ENCODE measurements around the gene NTRK1.
"Not testable (repeated sequence)": the region's sequence is repeated elsewhere in the genome, so short reads cannot be mapped to it uniquely, and the experiment has no call there.

NTRK1 gene

DNA sequence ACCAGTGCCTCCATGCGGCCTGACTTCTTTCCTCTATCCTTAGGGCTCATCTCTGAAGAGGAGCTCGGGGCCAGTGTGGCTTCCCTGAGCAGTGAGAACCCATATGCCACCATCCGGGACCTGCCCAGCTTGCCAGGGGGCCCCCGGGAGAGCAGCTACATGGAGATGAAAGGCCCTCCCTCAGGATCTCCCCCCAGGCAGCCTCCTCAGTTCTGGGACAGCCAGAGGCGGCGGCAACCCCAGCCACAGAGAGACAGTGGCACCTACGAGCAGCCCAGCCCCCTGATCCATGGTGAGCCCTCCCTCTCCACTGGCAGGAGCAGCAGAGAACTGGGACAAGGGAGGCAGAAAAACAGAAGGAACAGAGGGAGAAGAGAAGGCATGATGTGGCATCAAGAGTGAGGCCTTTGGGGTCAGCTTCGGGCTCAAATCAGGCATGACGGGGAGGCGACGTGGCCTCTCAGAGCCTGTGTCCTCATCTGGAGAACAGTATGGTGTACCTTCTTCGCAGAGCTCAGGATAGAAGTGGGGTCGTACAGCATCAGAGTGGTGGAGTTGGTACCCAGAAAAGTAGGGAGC lies 53.2 kb downstream of the NTRK1 start:
- DNase-seq (ENCODE audit: low spot score): no peak

DNA sequence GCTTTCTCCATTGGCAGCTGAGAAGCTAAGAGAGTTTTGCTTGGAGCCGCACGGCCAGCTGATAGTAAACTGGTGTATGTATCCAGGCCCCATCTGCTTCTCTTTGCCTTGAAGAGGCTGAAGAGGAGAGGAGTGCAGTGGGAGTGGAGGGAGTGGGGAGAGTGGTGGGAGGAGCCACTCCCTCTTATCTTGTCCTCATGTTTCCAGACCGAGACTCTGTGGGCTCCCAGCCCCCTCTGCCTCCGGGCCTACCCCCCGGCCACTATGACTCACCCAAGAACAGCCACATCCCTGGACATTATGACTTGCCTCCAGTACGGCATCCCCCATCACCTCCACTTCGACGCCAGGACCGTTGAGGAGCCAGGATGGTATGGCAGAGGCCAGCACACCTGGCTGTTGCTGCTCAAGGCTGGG lies 53.8 kb downstream of the NTRK1 start:
- DNase-seq (ENCODE audit: low spot score): no peak

GRCh38 chr1:156920233-156921052 lies 59.8 kb downstream of the NTRK1 start, which contains the start of gene LRRC71:
Gene LRRC71, plus strand, starts transcription at chr1:156920632. Its CDS starts 172 bp downstream, at chr1:156920804.
- DNase-seq (ENCODE audit: low spot score): peak; percentile 67

- DNase-seq (ENCODE audit: low spot score): no peak
Measured at GRCh38 chr1:156921053-156921529, 60.4 kb downstream of the NTRK1 start.

- no peak for DNase-seq (ENCODE audit: low spot score)
Measured at GRCh38 chr1:156922986-156923669, 62.5 kb downstream of the NTRK1 start.

GRCh38 chr1:156923670-156924477 lies 63.2 kb downstream of the NTRK1 start:
- no peak for DNase-seq (ENCODE audit: low spot score)

DNA sequence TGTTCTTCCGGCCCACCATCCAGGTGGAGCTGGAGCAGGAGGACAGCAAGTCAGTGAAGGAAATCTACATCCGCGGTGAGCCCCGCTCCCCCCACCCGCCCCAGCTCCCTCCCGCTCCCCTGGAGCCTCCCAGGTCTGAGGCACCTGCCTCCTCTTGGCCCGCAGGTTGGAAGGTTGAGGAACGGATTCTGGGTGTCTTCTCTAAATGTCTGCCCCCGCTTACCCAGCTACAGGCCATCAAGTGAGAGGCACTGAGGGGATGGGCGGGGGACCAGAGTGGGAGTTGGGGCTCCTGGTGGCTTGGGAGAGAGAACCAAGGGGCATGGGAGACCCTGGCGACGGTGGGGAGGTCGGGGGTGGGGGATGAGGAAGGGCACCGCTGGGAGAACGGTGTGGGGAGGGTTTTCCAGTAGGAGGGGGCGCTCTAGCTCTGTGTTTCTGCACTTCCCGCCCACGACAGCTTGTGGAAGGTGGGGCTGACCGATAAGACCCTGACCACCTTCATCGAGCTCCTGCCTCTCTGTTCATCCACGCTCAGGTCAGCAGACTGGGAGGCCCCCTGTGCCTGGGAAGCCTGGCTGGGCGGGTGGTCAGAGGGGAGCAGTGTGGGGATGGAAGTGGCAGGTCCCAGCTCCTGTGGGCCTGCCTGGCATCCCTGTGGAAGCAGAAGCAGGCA lies 64.0 kb downstream of the NTRK1 start:
- no peak for DNase-seq (ENCODE audit: low spot score)

DNA sequence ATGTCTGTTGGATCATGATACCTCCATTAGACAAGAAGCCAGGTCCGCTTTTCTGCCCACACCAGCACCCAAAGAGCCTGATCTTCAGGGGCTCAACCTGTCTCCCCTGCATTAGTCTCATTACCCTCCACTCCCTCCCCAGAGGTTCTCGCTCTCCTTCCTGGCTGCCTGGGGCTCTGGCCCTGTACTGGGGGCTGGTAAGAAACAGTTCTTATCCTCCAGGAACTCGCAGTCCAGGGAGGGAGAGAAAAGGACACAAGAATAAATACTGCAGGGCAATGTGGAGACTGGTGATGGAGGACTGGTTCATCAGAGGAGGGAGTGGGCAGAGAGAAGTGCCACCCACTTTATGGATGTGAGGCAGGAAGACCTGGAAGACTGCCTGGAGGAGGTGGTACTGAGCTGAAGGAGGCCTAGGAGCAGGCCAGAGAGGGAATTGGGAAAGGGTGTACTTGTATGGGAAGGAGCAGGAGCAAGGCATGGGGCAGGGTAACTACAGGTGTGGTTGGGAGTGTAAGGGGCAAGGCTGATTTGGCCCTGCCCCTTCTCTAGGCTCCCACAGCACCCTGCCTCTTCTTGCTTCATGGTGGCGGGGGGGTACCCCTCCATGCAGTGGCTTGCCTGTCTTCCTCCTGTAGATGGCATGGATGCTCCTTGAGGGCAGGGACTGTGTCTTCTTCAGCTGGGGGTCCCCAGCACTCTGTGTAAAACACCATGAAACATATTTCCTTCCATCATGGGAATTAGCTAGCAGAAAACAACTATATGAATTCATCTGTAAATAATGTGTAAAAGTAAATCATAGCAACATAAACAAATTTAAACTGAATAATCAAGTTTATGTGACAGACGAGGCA lies 64.7 kb downstream of the NTRK1 start:
- DNase-seq (ENCODE audit: low spot score): no peak

DNA sequence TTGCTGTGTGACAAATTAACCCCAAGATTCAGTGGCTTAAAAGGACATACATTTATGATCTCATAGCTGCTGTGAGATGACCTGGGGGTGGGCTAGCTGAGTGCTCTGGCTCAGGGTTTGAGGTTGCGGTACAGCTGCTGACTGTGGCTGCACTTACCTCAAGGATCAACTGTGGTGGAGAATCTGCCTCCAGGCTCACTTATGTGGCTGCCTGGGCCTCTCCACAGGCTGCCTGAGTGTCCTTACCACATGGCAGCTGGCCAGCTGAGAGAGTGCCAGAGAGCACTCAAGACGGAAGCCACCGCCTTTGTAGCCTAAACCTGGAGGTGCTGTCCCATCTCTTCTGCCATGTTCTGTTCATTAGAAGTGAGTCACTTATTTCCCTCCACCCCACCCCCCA lies 65.5 kb downstream of the NTRK1 start:
- no peak for DNase-seq (ENCODE audit: low spot score)

- DNase-seq (ENCODE audit: low spot score): not testable (repeated sequence)
Measured at GRCh38 chr1:156926695-156927094, 66.0 kb downstream of the NTRK1 start.

DNA sequence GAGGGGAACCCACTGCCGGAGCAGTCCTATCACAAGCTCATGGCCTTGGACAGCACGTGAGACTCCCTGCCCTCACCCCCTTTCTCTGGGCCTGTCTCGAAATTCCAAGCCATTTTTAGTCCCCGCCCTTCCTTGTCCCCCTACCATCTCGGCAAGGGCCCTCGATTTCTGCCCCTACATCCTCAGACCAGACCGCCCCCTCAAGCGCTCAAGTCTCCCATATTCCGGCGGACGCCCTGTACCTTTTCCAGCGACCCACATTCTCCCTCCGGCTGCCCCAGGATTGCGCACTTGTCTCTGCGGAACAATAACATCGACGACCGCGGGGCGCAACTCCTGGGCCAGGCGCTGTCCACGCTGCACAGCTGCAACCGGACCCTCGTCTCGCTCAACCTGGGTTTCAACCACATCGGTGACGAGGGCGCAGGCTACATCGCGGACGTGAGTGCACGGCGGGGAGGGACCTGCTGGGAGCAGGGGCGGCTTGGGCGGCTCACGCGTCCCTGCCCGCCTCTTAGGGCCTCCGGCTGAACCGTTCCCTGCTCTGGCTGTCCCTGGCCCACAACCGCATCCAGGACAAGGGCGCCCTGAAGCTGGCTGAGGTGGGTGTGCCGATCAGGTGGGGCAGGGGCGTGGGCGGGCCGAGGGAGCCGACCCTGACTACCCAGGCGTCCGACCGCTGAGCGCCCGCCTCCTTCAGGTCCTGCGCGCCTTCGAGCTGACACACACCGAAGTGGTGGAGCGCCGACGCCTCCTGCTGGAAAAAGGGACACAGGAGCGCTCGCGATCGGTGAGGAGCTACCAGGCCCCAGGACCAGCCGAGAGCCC lies 66.8 kb downstream of the NTRK1 start:
- DNase-seq (ENCODE audit: low spot score): peak; percentile 44

- DNase-seq (ENCODE audit: low spot score): no peak
Measured at GRCh38 chr1:156928043-156928602, 67.5 kb downstream of the NTRK1 start.

GRCh38 chr1:156929596-156930238 lies 69.1 kb downstream of the NTRK1 start:
- no peak for DNase-seq (ENCODE audit: low spot score)

DNA sequence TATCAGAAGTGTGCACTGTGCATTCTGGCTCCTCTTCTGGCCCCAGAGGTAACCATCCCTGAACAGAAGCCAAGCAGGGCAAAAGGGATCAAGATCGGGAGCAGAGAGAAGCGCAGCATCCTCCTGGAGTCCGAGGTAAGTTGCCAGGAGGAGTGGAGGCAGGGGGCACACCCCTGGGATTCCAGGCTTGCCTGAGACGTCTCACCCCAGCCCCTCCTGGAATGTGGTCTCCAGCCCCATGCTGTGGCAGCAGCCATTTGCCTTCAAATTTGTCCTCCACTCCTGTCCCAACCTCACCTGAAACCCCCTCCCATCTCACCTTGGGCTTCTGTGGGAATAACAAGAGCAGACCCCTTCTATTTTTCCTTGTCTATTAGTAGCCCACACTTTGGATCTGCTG lies 69.8 kb downstream of the NTRK1 start:
- no peak for DNase-seq (ENCODE audit: low spot score)

Measured in NAMALWA (cell line).